NCI-H748 (cell line): ENCODE data around the gene TMEM253.

Experiments
- DNase-seq: peaks from one replicate; lab custom pipeline; 2025; ENCODE audit not compliant: unreplicated experiment; lab: John Stamatoyannopoulos, UW

TMEM253 gene

GRCh38 chr14:21089877-21090193, 11.0 kb upstream of the TMEM253 start:
- DNase-seq = no peak

- peak; percentile 17 for DNase-seq
Observed at GRCh38 chr14:21090194-21090939, 10.5 kb upstream of the TMEM253 start.

- DNase-seq = no peak
Observed at GRCh38 chr14:21090940-21091663, 9.8 kb upstream of the TMEM253 start.

DNA sequence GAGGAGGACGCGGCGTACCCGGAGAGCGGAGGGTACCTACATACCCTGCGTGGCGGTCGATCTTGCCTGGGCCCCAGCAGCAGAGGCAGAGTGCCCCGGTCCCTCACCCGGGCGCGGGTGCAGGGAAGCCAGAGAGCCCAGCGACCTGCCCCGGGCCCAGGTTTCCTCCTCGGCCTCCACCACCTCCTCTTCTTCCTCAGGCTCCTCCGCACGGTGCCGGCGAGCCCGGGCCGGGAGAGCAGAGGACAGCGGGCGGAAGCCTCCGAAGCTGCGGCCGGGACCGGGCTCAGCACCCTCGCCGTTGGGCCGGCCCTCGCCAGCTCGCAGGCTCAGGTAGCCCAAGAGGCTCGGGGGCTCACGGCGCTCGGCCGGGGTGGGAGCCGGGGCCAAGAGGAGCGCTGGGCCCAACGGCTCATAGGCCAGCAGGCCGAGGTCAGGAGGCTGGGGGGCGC, 9.0 kb upstream of the TMEM253 start:
- no peak for DNase-seq

GRCh38 chr14:21092273-21093011, 8.4 kb upstream of the TMEM253 start:
- DNase-seq = peak; percentile 51

- no peak for DNase-seq
Observed at GRCh38 chr14:21093018-21093417, 7.8 kb upstream of the TMEM253 start.

GRCh38 chr14:21093769-21094681, 6.8 kb upstream of the TMEM253 start:
- DNase-seq = peak; percentile 12

GRCh38 chr14:21095430-21096205, 5.2 kb upstream of the TMEM253 start:
- no peak for DNase-seq

DNA sequence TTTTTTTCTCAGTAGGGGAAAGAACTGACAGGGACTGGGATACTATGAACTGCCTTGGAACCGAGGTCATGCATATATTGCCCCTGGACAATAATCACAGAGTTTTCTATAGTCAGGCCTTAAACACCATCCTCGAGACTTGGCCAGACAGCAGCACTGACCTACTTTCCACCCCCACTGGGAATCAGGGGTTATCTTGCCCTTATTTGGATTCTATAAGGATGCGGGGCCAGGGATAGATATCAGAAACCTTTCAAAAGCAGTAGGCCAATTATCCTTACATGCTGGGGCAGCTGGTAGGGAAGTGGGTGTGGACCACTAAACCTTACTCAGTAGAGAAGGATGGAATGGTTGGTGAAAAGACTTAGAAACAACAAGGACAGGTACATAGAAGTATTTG, 4.4 kb upstream of the TMEM253 start:
- DNase-seq = peak; percentile 6

GRCh38 chr14:21096978-21097635, 3.8 kb upstream of the TMEM253 start:
- DNase-seq = peak; percentile 30

GRCh38 chr14:21097636-21098075, 3.2 kb upstream of the TMEM253 start:
- peak; percentile 46 for DNase-seq

GRCh38 chr14:21098076-21098891, 2.6 kb upstream of the TMEM253 start, which contains the start of gene ZNF219:
TSS of gene ZNF219 (minus strand) at chr14:21098655. CDS start at chr14:21093591, 5,064 bp downstream.
- peak; percentile 64 for DNase-seq

GRCh38 chr14:21098892-21099595, 1.8 kb upstream of the TMEM253 start:
- peak; percentile 49 for DNase-seq

- DNase-seq = no peak
Observed at GRCh38 chr14:21099596-21099985, 1.3 kb upstream of the TMEM253 start.

- DNase-seq = no peak
Observed at GRCh38 chr14:21101802-21102413, 1.0 kb downstream of the TMEM253 start.

GRCh38 chr14:21102521-21103410, 1.9 kb downstream of the TMEM253 start:
- DNase-seq = no peak

- no peak for DNase-seq
Observed at GRCh38 chr14:21103411-21103709, 2.5 kb downstream of the TMEM253 start.
